GM18511 (cell line): ENCODE data around the gene RAB8A.
"Not testable (repeated sequence)": the region's sequence is repeated elsewhere in the genome, so short reads cannot be mapped to it uniquely, and the experiment has no call there.

Source experiments
- ATAC-seq: cut with Tn5 transposase; IDR thresholded peaks from one replicate; pipeline ENCODE4 v1.9.1; 2021; ENCODE audit warnings: mild to moderate bottlenecking, moderate library complexity; ENCODE audit not compliant: unreplicated experiment

Gene RAB8A

DNA sequence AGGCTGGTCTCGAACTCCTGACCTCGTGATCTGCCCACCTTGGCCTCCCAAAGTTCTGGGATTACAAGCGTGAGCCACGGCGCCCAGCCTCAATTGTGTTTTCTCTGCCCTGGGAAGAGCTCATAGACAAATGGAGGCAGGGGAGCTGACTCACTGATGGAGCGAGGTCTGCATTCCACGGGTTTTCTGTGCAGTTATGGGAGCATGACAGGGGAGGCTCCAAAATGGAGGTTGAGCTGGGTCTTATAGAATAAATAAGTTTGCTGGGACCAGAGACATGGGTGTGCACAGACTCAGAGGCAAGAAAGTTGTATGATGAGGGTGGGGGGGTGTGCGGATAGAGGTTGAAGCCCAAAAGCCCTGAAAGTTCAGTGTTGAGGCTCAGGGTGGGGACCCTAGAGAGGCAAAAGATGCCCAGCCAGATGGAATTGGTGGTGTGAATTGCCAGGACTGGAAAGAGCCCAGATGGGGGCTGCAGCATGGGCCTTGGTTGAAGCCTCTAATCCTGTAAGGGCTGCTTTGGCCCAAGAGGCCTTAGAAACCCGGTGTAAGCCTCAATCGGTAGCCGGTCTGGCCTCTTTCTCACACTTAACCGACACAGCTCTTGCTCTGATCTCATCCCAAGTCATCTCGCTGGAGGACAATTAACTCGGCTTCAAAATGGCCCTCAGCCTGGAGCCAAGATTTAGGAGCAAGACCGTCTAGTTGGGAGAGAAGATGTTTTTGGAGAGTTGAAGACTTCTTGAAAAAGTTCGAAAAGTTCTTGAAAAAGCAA is 33.5 kb upstream of the RAB8A start:
- no peak for ATAC-seq

DNA sequence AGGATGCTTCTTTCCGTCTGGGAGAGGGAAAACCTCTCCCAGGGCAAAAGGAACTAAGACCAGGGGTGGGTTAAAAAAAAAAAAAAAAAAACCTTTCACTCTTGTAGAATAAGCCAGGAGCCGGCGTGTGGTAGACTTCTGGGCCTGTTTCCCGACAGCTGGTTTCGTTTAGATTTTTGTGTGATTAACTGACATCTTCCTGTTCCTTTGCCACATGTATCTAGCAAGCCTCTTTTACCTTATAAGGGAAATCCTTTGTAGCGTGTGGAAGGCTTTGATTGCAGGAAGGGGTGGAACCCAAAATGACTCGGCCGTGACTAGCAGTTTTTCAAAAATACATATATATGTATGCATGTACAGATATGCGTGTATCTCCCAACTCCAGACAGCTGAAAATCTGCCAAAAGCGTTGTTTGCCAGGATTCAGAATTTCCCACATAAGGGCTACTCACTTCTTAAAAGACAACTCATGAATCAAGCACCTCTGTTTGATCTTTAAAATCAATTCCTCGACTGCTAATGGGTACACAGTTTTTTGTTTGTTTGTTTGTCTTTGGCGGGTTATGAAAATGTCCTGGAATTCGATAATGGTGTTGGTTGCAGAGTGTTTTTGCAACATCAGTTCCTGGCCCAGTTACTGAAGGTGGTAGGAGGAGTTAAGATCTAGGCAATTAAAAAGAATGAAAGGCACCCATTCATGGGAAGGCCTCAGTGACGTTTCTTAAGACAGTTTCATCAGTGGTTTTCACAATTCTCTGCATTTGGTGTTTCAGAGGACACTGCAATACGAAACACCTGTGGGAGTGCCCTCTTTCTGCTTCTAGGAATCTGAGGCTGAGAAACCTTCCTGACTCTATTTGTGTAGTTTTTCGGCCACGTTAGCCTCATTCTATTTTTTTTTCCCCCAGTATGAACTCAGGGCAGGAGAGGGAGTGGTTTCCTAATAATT is 32.7 kb upstream of the RAB8A start:
- peak; percentile 46 for ATAC-seq

DNA sequence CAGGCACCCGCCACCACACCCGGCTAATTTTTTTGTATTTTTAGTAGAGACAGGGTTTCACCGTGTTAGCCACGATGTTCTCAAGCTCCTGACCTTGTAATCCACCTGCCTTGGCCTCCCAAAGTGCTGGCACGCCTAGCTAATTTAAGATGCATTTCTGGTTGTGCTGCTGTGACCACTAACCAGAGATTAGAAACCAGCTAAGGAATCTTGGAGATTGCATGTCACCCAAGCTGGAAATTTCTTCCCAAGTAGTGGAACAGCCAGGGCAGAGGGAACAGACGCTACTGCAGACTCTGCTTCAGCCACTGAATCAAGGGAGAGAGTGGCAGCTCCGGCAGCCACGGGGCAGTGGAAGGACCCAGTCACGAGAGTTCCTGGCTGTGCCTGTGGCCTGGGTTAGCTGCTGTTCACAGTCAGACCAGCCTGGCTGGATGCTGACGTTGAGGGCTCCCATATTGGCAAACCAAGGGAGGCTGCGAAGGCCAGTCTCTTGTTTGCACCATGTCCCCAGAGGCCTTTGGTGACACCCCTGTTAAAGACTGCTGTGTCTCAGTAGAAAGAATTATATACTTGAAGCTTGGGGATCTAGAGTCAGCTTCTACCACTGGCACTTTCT is 27.5 kb upstream of the RAB8A start:
- ATAC-seq, result no peak

DNA sequence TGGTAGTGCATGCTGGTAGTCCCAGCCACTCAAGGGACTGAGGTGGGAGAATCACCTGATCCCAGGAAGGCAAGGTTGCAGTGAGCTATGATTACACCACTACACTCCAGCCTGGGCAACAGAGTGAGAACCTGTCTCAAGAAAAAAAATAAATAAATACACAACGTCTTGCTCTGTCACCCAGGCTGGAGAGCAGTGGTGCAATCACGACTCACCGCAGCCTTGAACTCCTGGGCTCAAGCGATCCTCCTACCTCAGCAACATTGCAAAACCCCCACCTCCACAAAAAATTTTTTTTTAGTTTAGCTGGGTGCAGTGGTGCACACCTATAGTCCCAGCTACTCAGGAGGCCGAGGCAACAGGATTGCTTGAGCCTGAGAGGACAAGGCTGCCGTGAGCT is 26.6 kb upstream of the RAB8A start:
- ATAC-seq, result no peak

DNA sequence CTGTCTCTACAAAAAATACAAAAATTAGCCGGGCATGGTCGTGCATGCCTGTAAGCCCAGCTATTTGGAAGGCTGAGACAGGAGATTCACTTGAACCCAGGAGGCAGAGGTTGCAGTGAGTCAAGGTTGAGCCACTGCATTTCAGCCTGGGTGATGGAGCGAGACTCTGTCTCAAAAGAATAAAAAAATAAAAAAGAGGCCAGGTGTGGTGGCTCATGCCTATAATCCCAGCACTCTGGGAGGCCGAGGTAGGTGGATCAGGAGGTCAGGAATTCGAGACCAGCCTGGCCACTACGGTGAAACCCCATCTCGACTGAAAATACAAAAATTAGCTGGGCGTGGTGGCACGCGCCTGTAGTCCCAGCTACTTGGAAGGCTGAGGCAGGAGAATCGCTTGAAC is 24.3 kb upstream of the RAB8A start:
- ATAC-seq, result not testable (repeated sequence)

DNA sequence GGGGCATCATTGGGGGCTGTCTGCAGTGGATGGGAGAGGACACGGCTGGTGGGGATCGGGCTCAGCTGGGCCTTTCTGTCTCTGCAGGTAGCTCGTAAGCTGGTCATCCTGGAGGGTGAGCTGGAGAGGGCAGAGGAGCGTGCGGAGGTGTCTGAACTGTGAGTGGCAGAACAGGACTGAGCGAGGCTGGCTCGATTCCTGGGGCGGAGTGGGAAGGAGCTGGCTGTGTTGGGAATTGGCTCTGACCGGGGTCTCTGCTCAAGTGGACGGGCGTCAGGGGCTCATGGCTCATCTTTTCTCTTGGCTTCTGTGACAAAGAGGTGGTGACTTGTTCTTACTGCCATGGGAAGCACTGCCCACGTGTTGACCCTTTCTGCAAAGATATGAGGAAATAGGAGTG is 23.7 kb upstream of the RAB8A start:
- no peak for ATAC-seq

DNA sequence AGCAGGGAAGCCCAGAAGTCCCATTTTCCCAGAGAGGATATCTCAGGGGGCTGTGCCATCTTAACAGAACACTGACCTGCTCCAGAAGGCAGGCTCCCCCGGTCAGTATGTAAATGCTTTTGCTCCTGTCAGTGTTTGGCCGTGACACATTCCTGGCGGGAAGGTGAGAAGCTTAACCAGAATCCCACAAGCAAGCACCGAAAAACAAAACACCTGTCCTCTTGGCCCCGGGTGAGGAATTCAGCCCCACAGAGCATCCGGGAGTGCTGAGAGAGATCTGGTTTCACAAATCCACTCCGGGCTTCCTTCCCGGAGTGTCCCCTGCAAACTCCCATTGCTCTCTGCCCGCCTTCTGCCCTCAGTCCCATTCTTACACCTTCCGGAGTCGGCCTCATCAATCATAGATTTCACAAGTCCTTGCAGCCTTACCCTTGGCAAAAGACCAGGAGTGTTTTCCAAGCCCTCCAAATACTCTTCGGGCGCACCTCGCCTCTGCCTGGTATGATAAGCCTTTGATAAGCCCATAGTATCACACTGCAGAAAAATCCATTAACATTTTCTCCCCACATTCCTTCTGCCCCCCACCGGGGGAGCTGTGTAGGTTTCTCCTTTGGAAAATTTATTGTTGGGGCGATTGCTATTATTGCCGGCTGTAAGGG is 23.2 kb upstream of the RAB8A start:
- ATAC-seq, result no peak

DNA sequence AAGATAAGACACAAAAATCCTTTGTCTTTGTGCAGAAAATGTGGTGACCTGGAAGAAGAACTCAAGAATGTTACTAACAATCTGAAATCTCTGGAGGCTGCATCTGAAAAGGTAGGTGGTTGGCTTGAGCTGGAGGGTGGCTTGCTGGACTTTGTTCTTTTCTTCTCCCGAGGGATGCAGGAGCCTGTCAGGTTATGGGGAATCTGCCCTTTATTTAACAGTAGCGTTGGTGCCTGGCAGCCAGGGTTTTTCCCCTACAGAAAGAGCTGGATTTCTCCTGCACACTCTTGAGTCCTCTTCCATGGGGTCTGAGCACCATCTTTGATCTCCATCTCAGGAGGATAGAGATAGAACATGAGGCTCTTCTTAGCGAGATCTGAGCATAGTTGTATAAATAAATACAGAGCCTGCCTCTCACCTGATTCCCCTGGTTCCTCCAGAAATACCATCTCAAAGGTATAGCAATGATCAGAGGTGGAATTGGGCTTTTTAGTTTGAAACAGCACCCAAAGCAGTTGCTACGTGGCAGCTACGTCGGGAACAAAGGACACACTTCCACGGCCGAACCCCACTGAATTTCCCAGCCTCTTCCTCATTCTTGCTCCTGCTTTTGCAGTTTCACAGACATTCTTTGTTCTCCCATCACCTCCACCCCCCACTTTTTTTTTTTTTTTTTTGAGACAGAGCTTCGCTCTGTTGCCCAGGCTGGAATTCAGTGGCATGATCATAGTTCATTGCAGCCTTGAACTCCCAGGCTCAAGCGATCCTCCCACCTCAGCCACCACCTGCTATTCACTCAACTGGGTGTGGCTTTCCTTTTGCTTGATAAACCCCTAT is 22.5 kb upstream of the RAB8A start:
- no peak for ATAC-seq

DNA sequence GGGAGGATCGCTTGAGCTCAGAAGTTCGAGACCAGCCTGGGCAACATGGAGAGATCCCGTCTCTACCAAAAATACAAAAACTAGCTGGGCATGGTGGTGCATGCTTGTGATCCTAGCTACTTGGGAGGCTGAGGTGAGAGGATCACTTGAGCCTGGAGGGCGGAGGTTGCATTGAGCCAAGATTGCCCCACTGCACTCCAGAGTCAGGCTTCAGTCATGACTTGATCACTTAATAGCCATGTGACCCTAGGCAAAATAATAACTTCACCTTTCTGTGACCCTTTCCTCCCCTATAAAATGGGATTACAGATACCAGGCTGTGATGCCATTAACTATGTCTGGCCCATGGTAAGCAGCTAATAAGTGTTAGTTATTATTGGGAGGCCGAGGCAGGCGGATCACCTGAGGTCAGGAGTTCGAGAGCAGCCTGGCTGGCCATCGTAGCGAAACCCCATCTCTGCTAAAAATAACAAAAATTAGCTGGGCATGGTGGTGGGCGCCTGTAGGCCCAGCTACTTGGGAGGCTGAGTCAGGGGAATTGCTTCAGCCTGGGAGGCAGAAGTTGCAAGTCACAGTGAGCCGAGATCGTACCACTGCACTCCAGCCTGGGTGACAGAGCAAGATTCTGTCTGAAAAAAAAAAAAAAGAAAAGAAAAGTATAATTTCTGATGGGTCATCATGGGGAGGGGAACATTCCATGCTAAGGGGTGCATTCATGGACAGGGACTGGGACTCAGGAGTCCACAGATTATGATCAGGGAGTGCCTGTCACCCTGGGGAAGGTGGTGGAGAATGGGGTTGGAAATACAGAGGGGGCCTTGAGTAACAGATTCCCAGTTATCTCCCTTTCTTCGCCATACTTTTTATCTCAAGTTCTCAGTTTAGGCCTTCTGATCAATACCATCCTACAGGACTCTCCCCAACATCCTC is 19.9 kb upstream of the RAB8A start:
- ATAC-seq, result no peak

DNA sequence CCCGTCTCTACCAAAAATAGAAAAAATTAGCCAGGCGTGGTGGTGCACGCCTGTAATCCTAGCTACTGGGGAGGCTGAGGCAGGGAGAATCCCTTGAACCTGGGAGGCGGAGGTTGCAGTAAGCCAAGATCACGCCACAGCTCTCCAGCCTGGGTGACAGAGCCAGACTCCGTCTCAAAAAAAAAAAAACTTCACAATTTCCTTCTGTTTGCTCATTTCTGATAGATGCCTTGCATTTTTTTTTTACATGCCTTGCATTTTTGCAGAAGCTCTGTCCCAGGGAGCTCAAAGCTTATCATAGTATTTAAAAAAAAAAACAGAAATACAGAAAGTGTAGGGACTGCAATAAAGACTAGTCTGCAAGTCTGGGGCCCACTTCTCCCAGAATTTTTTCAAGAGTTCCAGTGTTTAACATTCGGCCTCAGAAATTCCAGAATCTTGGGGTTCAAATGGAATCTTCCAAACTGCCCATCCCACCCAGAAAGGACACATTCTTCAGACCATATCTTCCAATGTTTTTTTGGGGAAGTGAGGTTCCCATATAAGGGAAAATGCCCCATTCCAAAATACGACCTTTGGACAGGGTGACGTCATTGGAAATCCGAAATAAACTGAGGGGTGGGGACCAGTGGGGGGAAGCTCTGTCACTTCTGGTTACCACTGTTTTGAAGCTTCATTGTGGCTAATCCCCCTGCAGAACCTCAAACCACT is 17.2 kb upstream of the RAB8A start:
- ATAC-seq, result no peak

DNA sequence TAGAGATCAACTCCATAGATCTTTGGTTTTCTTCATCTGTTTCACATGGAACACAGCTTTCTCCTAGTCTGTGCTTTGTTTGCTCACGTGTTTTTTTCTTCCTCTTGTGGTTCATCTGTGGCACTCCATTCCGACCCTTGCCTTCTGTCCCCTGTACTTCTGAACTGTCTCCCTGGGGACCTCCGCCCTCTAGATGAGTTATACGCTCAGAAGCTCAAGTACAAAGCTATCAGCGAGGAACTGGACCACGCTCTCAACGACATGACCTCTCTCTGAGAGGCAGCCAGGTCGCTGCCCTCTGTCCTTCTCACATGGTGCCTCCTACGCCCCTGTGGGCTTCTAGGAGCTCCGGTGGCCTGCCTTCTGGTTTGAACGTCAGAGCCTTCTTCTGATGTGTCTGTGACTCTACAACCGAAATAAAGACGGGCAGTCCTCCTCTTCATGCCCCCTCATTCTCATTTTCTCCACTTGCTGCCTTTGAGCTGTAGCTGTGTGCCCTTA is 16.6 kb upstream of the RAB8A start:
- no peak for ATAC-seq

DNA sequence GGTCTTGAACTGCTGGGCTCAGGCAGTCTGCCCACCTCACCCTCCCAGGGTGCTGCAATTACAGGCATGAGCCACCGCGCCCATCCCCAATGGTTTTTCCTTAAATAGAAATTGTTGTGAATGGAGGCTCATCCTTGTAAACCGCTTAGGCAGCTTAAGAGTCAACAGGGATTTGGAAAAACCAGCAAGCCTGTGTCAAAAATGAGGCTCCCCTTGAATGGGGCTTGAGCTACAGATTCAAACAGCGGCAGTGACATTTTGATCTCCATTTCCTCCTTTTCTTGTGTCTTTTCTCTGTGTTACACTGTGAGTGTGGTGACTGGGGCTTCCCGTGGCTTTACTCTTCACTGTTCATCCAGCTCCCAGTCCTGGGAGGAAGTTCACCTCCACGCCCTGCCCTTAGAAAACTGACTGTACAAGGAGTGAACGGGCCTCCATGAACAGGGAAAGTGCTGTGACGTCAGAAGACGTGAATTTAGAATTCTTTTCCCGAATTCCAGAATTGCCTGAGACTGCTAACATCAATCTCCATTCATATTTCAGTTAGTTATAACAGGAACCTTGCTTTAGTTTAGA is 15.3 kb upstream of the RAB8A start:
- no peak for ATAC-seq

DNA sequence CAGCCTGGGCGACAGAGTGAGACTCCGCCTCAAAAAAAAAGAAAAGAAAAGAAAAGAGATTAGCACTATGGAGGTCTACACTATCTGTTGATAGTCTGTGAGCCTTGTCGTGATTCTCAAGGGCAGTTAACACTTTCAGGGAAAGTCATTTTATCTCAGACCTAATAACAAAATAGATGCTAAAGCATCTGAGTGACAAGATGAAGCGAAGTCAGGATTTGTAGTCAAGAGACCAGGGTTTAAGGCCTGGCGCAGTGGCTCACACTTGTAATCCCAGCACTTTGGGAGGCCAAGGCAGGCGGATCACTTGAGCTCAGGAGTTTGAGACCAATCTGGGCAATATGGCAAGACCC is 13.3 kb upstream of the RAB8A start:
- no peak for ATAC-seq

DNA sequence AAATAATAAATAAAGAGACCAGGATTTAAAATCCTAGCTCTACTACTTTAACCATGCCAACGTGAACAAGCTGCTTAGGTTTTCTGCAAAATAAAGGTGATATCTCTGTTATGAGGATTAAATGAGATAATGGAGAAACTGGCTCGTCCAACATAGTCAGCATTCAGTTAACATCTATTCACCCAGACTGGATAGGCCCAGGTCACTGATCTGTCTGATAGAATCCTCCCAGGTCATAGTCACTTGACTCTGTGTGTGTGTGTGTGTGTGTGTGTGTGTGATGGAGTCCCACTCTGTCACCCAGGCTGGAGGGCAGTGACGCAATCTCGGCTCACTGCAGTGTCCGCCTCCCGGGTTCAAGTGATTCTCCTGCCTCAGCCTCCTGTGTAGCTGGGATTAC is 12.9 kb upstream of the RAB8A start:
- no peak for ATAC-seq

DNA sequence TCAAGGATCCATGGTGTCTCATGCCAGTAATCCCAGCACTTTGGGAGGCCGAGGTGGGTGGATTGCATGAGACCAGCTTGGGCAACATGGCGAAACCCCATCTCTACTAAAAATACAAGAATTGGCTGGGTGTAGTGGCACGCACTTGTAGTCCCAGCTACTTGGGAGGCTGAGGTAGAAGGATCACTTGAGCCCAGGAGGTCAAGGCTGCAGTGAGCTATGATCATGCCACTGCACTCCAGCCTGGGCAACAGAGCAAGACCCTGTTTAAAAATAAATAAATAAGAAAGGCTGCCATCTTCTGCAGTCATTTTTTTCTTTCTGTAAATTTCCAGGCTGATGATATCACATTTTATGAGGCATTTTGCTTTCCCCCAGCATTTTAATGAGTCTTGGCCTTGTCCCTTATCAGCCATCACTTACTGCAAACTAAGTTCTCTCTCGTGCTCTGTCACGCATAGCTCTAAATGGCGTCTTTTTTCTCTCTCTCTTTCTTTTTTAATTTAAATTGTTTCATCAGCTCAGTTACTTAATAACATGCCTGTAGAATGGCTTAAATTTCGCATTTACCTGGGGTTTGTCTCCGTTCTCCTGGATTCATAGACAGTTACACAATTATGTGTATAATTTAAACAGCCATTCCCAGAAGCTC is 12.2 kb upstream of the RAB8A start:
- ATAC-seq, result not testable (repeated sequence)

DNA sequence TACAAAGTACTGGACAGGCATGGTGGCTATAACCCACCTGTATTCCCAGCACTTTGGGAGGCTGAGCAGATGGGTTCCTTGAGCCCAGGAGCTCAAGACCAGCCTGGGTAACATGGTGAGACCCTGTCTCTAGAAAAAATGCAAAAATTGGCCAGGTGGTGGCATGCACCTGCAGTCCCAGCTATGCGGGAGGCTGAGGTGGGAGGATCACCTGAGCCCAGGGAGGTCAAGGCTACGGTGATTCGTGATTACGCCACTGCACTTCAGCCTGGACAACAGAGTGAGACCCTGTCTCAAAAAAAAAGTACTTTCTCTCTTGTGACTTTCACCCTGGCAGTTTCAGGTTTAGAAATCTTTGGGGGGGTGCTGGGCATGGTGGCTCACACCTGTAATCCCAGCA is 11.2 kb upstream of the RAB8A start:
- ATAC-seq, result no peak

DNA sequence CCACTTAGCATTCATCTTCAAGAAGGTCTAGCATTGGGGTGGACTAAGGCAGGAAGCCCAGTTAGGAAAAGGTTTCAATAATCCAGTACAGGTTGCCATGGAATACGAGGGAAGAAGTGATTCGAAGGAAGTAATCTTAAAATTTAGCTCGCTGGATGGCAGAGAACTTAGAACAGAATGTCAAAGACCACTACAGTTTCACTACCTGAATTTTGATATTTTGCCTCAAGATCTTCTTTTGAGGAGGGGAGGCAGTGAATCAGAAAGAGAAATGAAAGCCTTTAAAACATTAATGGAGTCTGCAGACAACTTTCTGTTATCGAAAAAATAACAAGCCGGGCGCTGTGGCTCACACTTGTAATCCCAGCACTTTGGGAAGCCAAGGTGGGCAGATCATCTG is 7.0 kb upstream of the RAB8A start:
- ATAC-seq, result no peak

DNA sequence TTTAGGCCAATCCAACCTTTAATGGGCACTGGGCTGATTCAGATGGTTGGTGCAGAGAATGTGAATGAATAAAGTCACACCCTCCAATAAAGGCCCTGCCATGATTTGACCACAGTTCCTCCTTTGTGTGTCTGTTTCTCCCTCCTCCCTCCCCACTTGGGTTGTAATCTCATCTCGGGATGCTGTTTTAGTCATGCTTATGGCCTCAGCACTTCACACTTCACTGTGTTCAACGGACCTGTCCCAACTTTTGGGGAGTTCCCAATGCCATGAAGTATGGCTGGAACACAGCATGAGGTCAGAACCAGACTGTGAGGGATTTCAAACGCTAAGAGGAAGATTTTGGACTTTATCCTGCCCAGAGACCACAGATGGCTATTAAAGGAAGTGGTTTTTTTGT is 5.6 kb upstream of the RAB8A start:
- ATAC-seq, result no peak
